MM.1S (cell line): Measurements from ENCODE around the gene FAM228B.

Experiments
- DNase-seq: peaks from one replicate; pipeline ENCODE4 v3.0.0-alpha.2; 2015
- H2AFZ ChIP-seq: fragments of 300-600 bp; sonication (generic); 2 replicates; pipeline ENCODE4 v1.6.0; 2016; ENCODE audit warnings: antibody characterized with exemption, low read length
- H3F3A ChIP-seq: fragments of 300-600 bp; sonication (generic); 2 replicates; pipeline ENCODE4 v1.6.1; 2016; ENCODE audit warnings: mild to moderate bottlenecking, antibody characterized with exemption, low read length, moderate library complexity, mixed read lengths; ENCODE audit not compliant: insufficient read depth
- H3K27ac ChIP-seq: fragments of 300-600 bp; sonication (generic); 2 replicates; pipeline ENCODE4 v1.5.1; 2016; ENCODE audit warnings: mild to moderate bottlenecking, low read length
- H3K27me3 ChIP-seq: fragments of 300-600 bp; sonication (generic); replicated peaks from 2 replicates; pipeline ENCODE4 v1.6.0; 2016; ENCODE audit warnings: low read length; ENCODE audit not compliant: insufficient read depth
- H3K36me3 ChIP-seq: fragments of 300-600 bp; sonication (generic); replicated peaks from 2 replicates; pipeline ENCODE4 v1.6.1; 2016; ENCODE audit warnings: mild to moderate bottlenecking, low read length, mixed read lengths; ENCODE audit not compliant: insufficient read depth
- H3K4me1 ChIP-seq: fragments of 300-600 bp; sonication (generic); 2 replicates; pipeline ENCODE4 v1.6.1; 2016; ENCODE audit warnings: low read length, mixed read lengths
- H3K4me2 ChIP-seq: fragments of 300-600 bp; sonication (generic); 2 replicates; pipeline ENCODE4 v1.6.0; 2016; ENCODE audit warnings: low read depth, low read length
- H3K4me3 ChIP-seq: fragments of 300-600 bp; sonication (generic); 2 replicates; pipeline ENCODE4 v1.5.1; 2016; ENCODE audit warnings: low read length, mixed read lengths
- H3K79me2 ChIP-seq: fragments of 300-600 bp; sonication (generic); 2 replicates; pipeline ENCODE4 v1.6.1; 2016; ENCODE audit warnings: mixed run types, low read length, mixed read lengths
- H3K9ac ChIP-seq: fragments of 300-600 bp; sonication (generic); 2 replicates; pipeline ENCODE4 v1.6.1; 2016; ENCODE audit warnings: low read length, mixed read lengths
- H3K9me2 ChIP-seq: fragments of 300-600 bp; sonication (generic); replicated peaks from 2 replicates; pipeline ENCODE4 v1.6.1; 2016; ENCODE audit warnings: mild to moderate bottlenecking, low read length, mixed read lengths; ENCODE audit not compliant: insufficient read depth
- H3K9me3 ChIP-seq: fragments of 300-600 bp; sonication (generic); replicated peaks from 2 replicates; pipeline ENCODE4 v1.6.1; 2016; ENCODE audit warnings: mild to moderate bottlenecking, low read length, mixed read lengths; ENCODE audit not compliant: insufficient read depth
- H4K20me1 ChIP-seq: fragments of 300-600 bp; sonication (generic); 2 replicates; pipeline ENCODE4 v1.6.1; 2016; ENCODE audit warnings: mild to moderate bottlenecking, low read length, moderate library complexity, mixed read lengths; ENCODE audit not compliant: insufficient read depth
- CTCF ChIP-seq: fragments of 300-600 bp; sonication (generic); IDR thresholded peaks from 2 replicates; pipeline ENCODE4 v1.5.1; 2016; ENCODE audit warnings: antibody characterized with exemption, low read length, mixed read lengths
- EZH2 ChIP-seq: fragments of 300-600 bp; sonication (generic); optimal IDR thresholded peaks from 2 replicates; pipeline ENCODE3; 2017; ENCODE audit warnings: low read depth, mild to moderate bottlenecking, antibody characterized with exemption, low read length, mixed read lengths
- EZH2phosphoT487 ChIP-seq: fragments of 300-600 bp; sonication (generic); IDR thresholded peaks from 2 replicates; pipeline ENCODE4 v1.6.1; 2018; ENCODE audit warnings: antibody characterized with exemption, low read length

FAM228B gene

DNA sequence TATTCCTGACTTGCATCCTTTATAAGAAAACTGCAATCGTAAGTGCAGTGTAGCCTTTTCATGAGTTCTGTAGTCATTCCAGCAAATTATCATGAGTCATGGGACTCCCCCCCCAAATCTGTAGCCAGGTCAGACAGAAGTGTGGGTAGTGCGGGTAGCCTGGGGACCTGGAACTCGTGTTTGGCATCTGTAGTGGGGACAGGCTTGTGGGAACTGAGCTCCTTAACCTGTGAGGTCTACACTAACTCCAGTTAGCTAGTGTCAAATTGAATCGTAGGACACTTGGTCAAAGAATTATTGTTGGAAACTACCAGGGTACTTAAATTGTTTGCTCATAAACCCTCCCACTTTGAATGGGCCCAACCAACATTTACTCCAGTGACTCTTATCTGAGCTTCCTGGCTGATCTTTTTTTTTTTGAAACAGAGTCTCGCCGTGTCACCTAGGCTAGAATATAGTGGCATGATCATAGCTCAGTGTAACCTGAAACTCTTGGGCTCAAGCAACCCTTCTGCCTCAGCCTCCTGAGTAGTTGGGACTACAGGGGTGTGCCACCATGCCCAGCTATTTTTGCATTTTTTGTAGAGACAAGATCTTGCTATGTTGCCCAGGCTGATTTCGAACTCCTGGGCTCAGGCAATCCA, 12.5 kb upstream of the FAM228B start:
- Histone ChIP-seq H3K4me1 (no peaks in the 10 kb centered on the region), H3K27ac (no peak overlapping the region), H3K9me2 (no peaks in the 10 kb centered on the region), H3K9me3 (no peaks in the 10 kb centered on the region), H3K27me3 (no peaks in the 10 kb centered on the region), H3K4me3 (no peak overlapping the region), H3K79me2 (no peaks in the 10 kb centered on the region), H3K4me2 (no peak overlapping the region), H3K9ac (no peak overlapping the region), H3K36me3 (no peaks in the 10 kb centered on the region), H3F3A (no peaks in the 10 kb centered on the region), H4K20me1 (no peaks in the 10 kb centered on the region), H2AFZ (no peak overlapping the region)
- TF ChIP-seq EZH2phosphoT487, result no peak
- no peak for TF ChIP-seq EZH2
- no peak for TF ChIP-seq CTCF
- no peak for DNase-seq

- Histone ChIP-seq H3K36me3 (no peaks in the 10 kb centered on the region), H3K4me3 (no peak overlapping the region), H3K79me2 (no peaks in the 10 kb centered on the region), H3K9me3 (no peaks in the 10 kb centered on the region), H3K4me1 (no peaks in the 10 kb centered on the region), H3K27me3 (no peaks in the 10 kb centered on the region), H3F3A (no peaks in the 10 kb centered on the region), H3K9ac (no peak overlapping the region), H3K9me2 (no peaks in the 10 kb centered on the region), H2AFZ (no peak overlapping the region), H4K20me1 (no peaks in the 10 kb centered on the region), H3K4me2 (no peak overlapping the region), H3K27ac (no peak overlapping the region)
- TF ChIP-seq CTCF (no peak), EZH2 (no peak), EZH2phosphoT487 (no peak)
- DNase-seq, result no peak
Measured at GRCh38 chr2:24111407-24111901, 11.8 kb upstream of the FAM228B start.

DNA sequence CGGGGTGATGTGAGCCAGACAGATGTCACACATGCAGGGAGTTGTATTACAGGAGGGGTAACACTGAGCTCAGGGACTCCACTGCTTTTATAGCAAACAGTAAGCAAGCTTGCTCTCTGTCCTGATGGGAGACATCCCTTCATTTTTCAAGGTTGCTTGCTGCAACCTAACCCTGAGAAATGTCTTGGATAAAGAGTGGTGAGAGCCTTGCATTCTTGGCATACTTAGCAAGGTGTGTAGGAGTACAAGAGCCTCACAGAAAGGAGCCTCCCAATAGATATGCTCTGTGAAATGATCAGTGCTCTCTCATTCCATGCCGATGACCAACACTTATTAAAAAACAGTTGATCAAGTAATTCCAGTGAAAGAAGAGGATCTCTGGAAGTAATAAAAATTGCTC, 8.2 kb upstream of the FAM228B start:
- no peaks in the 10 kb centered on the region for H3F3A ChIP-seq

More for the DNA sequence above, 8.2 kb upstream of the FAM228B start:
- TF ChIP-seq EZH2phosphoT487 (no peak), EZH2 (no peak), CTCF (no peak)
- Histone ChIP-seq H3K27ac (no peak overlapping the region), H3K4me3 (no peak overlapping the region), H3K27me3 (no peaks in the 10 kb centered on the region), H3K9me2 (no peaks in the 10 kb centered on the region), H3K36me3 (no peaks in the 10 kb centered on the region), H3K9me3 (no peaks in the 10 kb centered on the region), H2AFZ (no peak overlapping the region), H3K79me2 (no peaks in the 10 kb centered on the region), H4K20me1 (no peaks in the 10 kb centered on the region), H3K4me1 (no peaks in the 10 kb centered on the region), H3K9ac (no peak overlapping the region), H3K4me2 (no peak overlapping the region)
- no peak for DNase-seq
